Ovary (tissue), 9 donors: ENCODE data around the gene CCNDBP1. TPM values are rescaled to one million over a fixed set of nuclear protein-coding genes. Genes with fewer than 3 reads are reported as not detected.

Experiments
- DNase-seq, 5 donors: peaks; one replicate each; pipeline ENCODE4 v3.0.0-alpha.2; 2019 to 2020
- H3K27ac ChIP-seq, 2 donors: fragments of 200-600 bp; one replicate each; pipeline versions ENCODE4 v1.5.1 to v1.8.0; 2019 to 2022
- H3K27me3 ChIP-seq: fragments of 200-600 bp; one replicate; pipeline ENCODE4 v1.8.0; 2022
- H3K36me3 ChIP-seq: fragments of 200-600 bp; sonication (generic); one replicate; pipeline ENCODE4 v1.5.1; 2019
- H3K4me1 ChIP-seq: one replicate; pipeline ENCODE4 v1.8.1; 2013; ENCODE audit warnings: mild to moderate bottlenecking, moderate library complexity; ENCODE audit not compliant: insufficient read depth
- H3K4me3 ChIP-seq: fragments of 200-600 bp; sonication (generic); one replicate; pipeline ENCODE4 v1.5.1; 2017
- H3K9me3 ChIP-seq, 2 donors: fragments of 200-600 bp in 1 of 2; sonication (generic) in 1 of 2; one replicate each; pipeline versions ENCODE4 v1.5.1 to v1.8.1; 2013 to 2019; ENCODE audit warnings: mild to moderate bottlenecking in 1 of 2, moderate library complexity in 1 of 2
- CTCF ChIP-seq, 3 donors: fragments of 450-650 bp in 2 of 3; fragments of 200-600 bp in 1 of 3; IDR thresholded peaks; one replicate each; pipeline versions ENCODE4 v1.5.1 to v1.8.0; 2016 to 2022; ENCODE audit warnings: antibody characterized with exemption in 3 of 3, mild to moderate bottlenecking in 1 of 3
- EP300 ChIP-seq: sonication (generic); formaldehyde crosslinking; IDR thresholded peaks from one replicate; pipeline ENCODE4 v1.6.1; 2017; ENCODE audit warnings: antibody characterized with exemption
- POLR2A ChIP-seq: fragments of 450-650 bp; IDR thresholded peaks from one replicate; pipeline ENCODE4 v1.6.1; 2017; ENCODE audit warnings: antibody characterized with exemption, mild to moderate bottlenecking, moderate library complexity
- WGBS, 3 donors: extraction: QIAGEN DNeasy Blood & Tissue Kit in 1 of 3; methylation state at CpG; one replicate each; pipeline versions ENCODE4 v1.1.5 to v1.1.7; 2013 to 2017; 5-methylcytosine and 5-hydroxymethylcytosine counted together
- intact Hi-C, 4 donors: fragments of 100-400 bp; cut with DNase I; formaldehyde crosslinking; loops; one replicate each; pipeline versions ENCODE4 v1.11.0 to v1.15.1; 2022 to 2023
- polyA plus RNA-seq, 2 donors: library from polyadenylated mRNA; stranded (reverse); fragments of 200-250 nt in 1 of 2; fragments of 350-450 nt in 1 of 2; fragmentation: Illumina TruSeq in 1 of 2; extraction: RNeasy Lipid Tissue Mini Kit (QIAGEN cat#74804) in 1 of 2; gene quantifications; one replicate each; pipeline ENCODE4 v1.2.3, GENCODE V29; 2013 to 2014
- total RNA-seq, 7 donors: library from RNA; depleted of rRNA in 2 of 7; stranded (reverse); fragments of >200 nt in 2 of 7; fragmentation: NEBNext Ultra II Directional in 3 of 7; extraction: Animal tissue kit (Norgen Biotek cat#: 25700) in 3 of 7; gene quantifications; one replicate each; pipeline versions ENCODE4 v1.1.0 to v1.2.4, GENCODE V29; 2016 to 2023
- donor health status: DM: no; HTN: no; CAD: no; lungs with moderate emphysema.
- donor health status: DM: no; HTN: no; CAD: no.
- donor health status: Bipolar disorder and iron deficiency.
- donor health status: DM: yes; HTN: yes; CAD: no.
- donor health status: DM: no; HTN: no; CAD: no.
- donor health status: DM: yes; HTN: yes; CAD: no.

CCNDBP1 gene
- total and polyA plus RNA-seq, 9 donors: 25.2 to 69.7 (median 33.7) TPM

DNA sequence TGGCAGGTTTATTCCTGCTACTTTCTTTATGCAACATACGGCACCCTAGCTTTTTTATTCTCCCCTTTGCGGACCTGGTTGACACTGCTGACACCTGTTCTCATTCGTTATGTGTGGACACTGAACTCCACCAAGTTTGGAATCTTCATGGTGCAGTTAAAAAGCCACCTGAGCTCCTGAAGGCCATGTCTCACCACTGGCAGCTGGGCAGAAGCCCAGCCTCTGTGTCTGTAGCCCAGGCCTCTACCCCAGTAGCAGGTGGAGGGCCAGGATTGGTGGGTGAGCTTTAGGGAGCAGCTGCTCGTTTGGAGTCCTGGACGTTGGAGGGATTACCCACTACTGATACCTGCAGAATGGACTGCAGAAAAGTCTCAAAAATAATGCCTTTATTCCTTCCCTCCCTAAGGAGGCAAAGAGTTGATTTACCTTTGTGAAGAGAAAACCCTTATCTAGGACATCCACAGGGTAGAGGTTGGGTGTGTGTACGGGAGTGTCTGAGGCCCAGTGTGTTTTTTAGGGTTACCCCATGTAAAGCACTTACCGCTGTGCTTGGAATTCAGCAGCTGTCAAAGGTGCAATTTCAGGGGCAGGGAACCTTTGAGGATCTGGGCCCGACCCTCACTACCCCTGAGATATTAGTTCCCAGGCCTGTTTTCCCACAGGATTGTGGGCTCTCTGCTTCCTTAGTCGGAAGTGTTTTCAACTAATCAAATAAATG is 637 bp upstream of the CCNDBP1 start:
- no peak for TF ChIP-seq EP300
- TF ChIP-seq POLR2A: no peak
- TF ChIP-seq CTCF (IDR thresholded peaks at IDR 0.05): no peak
- Histone ChIP-seq H3K9me3 (no peaks in the 10 kb centered on the region), H3K27ac (peak overlapping the region in 1 of 2 donors; percentile 69), H3K36me3 (no peaks in the 10 kb centered on the region), H3K4me3 (no peak overlapping the region), H3K27me3 (no peaks in the 10 kb centered on the region), H3K4me1 (no peaks in the 10 kb centered on the region)
- WGBS, 3 donors: 79 to 84% (median 84%) methylated on average over 9 of the region's 9 CpGs
- intact Hi-C loops: no loop called here
- no peak for DNase-seq

GRCh38 chr15:43186003-43186353 is 775 bp downstream of the CCNDBP1 start:
- H3K4me3 ChIP-seq: peak overlapping the region; percentile 91
- 3 to 5% (median 3%) methylated on average over 13 of the region's 13 CpGs for WGBS, 3 donors
- no peaks in the 10 kb centered on the region for H3K27me3 ChIP-seq
- TF ChIP-seq POLR2A: no peak
- TF ChIP-seq CTCF (IDR thresholded peaks at IDR 0.05): no peak
- no peak for TF ChIP-seq EP300
- H3K36me3 ChIP-seq: no peaks in the 10 kb centered on the region
- intact Hi-C loops: no loop called here
- peak overlapping the region in 1 of 2 donors; percentile 69 for H3K27ac ChIP-seq
- DNase-seq: no peak
- H3K4me1 ChIP-seq: no peaks in the 10 kb centered on the region
- H3K9me3 ChIP-seq: no peaks in the 10 kb centered on the region

DNA sequence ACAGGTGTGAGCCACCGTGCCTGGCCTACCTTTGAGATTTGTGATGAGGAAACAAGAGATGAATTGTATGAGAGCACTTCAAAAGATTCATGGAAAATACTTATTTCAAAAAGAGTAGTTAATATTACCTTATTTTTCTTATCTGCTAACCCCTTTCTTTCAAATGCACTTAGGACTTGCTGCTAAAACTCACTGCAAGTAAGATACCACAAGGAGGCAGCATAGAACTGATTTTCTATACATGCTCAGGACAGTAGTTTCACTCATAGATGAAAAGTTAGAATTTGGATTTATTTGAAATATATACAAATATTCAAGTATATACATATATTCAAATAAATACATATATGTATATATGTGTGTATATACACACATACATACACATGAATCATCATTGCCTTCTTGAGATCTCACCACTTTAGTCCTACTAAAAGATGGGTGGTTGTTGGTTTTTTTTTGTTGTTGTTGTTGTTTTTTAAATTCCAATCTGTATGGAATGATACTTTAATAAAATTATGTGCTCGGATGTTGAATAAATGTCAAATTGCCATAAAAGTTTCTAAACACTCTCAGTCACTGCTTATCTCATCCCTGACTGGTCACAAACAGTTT is 2.4 kb downstream of the CCNDBP1 start:
- 66 to 70% (median 68%) methylated on average over 2 of the region's 2 CpGs for WGBS, 3 donors
- no peak for DNase-seq
- intact Hi-C loops: no loop called here
- no peaks in the 10 kb centered on the region for H3K9me3 ChIP-seq
- no peaks in the 10 kb centered on the region for H3K36me3 ChIP-seq
- H3K4me3 ChIP-seq: no peak overlapping the region
- H3K4me1 ChIP-seq: no peaks in the 10 kb centered on the region
- TF ChIP-seq POLR2A: no peak
- no peak for TF ChIP-seq CTCF (IDR thresholded peaks at IDR 0.05)
- TF ChIP-seq EP300: no peak
- H3K27ac ChIP-seq: no peak overlapping the region
- H3K27me3 ChIP-seq: no peaks in the 10 kb centered on the region

- Histone ChIP-seq H3K4me1 (no peaks in the 10 kb centered on the region), H3K36me3 (no peaks in the 10 kb centered on the region), H3K27ac (no peak overlapping the region), H3K27me3 (no peaks in the 10 kb centered on the region), H3K9me3 (no peaks in the 10 kb centered on the region), H3K4me3 (no peak overlapping the region)
- intact Hi-C loops: no loop called here
- DNase-seq: no peak
- TF ChIP-seq POLR2A: no peak
- 82 to 87% (median 82%) methylated on average over 2 of the region's 2 CpGs for WGBS, 3 donors
Measured at GRCh38 chr15:43189296-43189695, 4.1 kb downstream of the CCNDBP1 start.

DNA sequence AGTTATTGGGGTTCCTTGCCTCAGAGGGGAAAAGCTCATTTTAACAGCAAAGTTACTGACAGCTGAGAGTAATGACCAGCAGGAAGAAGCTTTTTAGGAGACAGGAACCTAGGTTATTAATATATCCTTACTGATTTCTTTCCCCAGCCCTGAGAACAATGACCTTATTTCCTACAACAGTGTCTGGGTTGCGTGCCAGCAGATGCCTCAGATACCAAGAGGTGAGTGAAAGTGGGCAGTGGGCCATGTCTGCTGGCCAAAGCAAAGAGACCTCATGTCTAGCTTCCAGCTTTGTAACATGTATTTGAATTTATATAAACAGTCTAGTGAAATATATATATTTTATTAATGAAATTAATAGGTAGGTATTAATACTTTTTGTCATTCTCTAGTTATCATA is 5.0 kb downstream of the CCNDBP1 start:
- no peaks in the 10 kb centered on the region for H3K36me3 ChIP-seq
- TF ChIP-seq EP300 (no peak), POLR2A (no peak), CTCF (IDR thresholded peaks at IDR 0.05) (no peak)
- intact Hi-C loops: no loop called here
- 92 to 97% (median 93%) methylated on average over 1 of the region's 1 CpG for WGBS, 3 donors
- H3K27ac ChIP-seq: no peak overlapping the region
- no peaks in the 10 kb centered on the region for H3K4me1 ChIP-seq
- H3K9me3 ChIP-seq: no peaks in the 10 kb centered on the region
- no peak for DNase-seq
- H3K27me3 ChIP-seq: no peaks in the 10 kb centered on the region
- no peak overlapping the region for H3K4me3 ChIP-seq
